Vagina (tissue), 2 donors: Measurements from ENCODE around the gene ZPBP2. TPM values are rescaled to one million over a fixed set of nuclear protein-coding genes. Genes with fewer than 3 reads are reported as not detected.

ENCODE experiments used
- DNase-seq, 2 donors: peaks; one replicate each; pipeline ENCODE4 v3.0.0-alpha.2; 2017; ENCODE audit errors: extremely low spot score in 2 of 2
- H3K27ac ChIP-seq: fragments of 200-600 bp; sonication (generic); one replicate; pipeline ENCODE4 v1.5.1; 2019
- H3K27me3 ChIP-seq: fragments of 200-600 bp; sonication (generic); one replicate; pipeline ENCODE4 v1.5.1; 2019
- H3K36me3 ChIP-seq, 2 donors: fragments of 200-600 bp; sonication (generic); one replicate each; pipeline ENCODE4 v1.5.1; 2017 to 2019
- H3K4me1 ChIP-seq: fragments of 200-600 bp; sonication (generic); one replicate; pipeline ENCODE4 v1.5.1; 2019
- H3K4me3 ChIP-seq, 2 donors: fragments of 200-600 bp; sonication (generic); 1 replicate in 1 of 2; 2 replicates in 1 of 2; pipeline ENCODE4 v1.5.1; 2016 to 2019
- H3K9me3 ChIP-seq: fragments of 200-600 bp; sonication (generic); one replicate; pipeline ENCODE4 v1.5.1; 2019
- POLR2A ChIP-seq, 2 donors: fragments of 450-650 bp; IDR thresholded peaks; one replicate each; pipeline ENCODE4 v1.6.1; 2017; ENCODE audit warnings: antibody characterized with exemption in 2 of 2, mild to moderate bottlenecking in 2 of 2, moderate library complexity in 2 of 2
- POLR2AphosphoS5 ChIP-seq, 2 donors: sonication (generic); formaldehyde crosslinking; IDR thresholded peaks; one replicate each; pipeline ENCODE4 v1.9.0; 2017; ENCODE audit warnings: antibody characterized with exemption in 2 of 2, mild to moderate bottlenecking in 2 of 2, low read depth in 1 of 2; ENCODE audit not compliant: insufficient read depth in 1 of 2
- intact Hi-C: fragments of 100-400 bp; cut with DNase I; formaldehyde crosslinking; loops from one replicate; pipeline ENCODE4 v1.15.1; 2023
- total RNA-seq: library from RNA; depleted of rRNA; stranded (reverse); fragments of >200 nt; gene quantifications from one replicate; pipeline ENCODE4 v1.2.3, GENCODE V29; 2016
- TF ChIP-seq, protein P1 (sequence below), 3 experiments: fragments of 450-650 bp in 2 of 3; fragments of 200-600 bp in 1 of 3; sonication (generic) in 1 of 3; IDR thresholded peaks; one replicate each; pipeline ENCODE4 v1.5.1; 2017 to 2019; ENCODE audit warnings: antibody characterized with exemption in 3 of 3, mild to moderate bottlenecking in 2 of 3, moderate library complexity in 2 of 3

The ZPBP2 gene
- total RNA-seq, 1 donor from 2014 or later = not detected

DNA sequence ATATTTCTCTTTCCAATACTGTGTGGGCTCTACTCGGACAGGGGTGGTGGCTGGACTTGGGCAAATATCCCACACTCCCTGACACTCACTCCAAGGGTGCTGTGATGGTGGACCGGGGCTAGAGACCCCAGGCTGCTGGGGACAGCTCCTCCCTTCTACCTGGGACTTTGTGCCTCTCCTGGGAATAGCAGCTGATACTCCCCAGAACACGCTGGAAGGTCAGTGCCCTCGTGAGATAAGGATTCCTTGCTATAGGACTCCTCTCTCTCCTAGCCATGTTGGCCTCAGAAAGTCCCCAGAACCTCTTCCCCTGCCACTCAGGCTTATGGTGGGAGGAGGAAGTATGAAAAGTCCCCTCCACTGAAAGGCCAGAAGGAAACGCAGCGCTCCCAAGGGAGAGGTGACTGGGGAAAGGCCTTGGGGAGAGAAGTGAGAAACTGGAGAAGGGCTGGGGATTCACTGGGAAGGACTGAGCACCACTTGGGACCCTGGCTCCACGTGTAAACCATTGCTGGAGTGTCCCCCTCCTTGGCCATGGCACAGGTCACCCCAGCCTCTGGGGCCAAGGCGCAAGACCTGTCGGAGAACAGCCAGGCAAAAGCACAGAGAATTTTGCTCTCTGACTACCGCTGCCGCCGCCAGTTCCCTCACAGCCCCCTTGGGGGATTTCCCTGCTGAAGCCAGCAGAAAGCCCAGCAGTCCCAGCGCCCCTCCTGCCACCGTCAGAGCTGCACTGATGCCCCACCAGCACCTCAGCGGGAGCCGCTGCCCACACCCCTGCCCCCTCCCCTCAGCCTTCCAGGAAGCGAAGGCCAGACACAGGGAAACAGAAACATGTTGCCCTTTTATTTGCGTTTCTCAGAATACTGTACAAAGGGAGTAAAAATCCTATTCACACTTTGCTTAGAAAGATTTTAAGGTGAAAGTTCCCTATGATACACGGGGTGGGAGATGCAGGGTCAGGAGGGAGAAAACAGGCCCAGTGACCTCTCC is 52.5 kb downstream of the ZPBP2 start:
- TF ChIP-seq POLR2A (IDR thresholded peaks at IDR 0.05) (no peak), POLR2AphosphoS5 (IDR thresholded peaks at IDR 0.05; ENCODE audit: insufficient read depth in 1 of 2, low read depth in 1 of 2) (no peak)
- TF ChIP-seq, protein P1, sequence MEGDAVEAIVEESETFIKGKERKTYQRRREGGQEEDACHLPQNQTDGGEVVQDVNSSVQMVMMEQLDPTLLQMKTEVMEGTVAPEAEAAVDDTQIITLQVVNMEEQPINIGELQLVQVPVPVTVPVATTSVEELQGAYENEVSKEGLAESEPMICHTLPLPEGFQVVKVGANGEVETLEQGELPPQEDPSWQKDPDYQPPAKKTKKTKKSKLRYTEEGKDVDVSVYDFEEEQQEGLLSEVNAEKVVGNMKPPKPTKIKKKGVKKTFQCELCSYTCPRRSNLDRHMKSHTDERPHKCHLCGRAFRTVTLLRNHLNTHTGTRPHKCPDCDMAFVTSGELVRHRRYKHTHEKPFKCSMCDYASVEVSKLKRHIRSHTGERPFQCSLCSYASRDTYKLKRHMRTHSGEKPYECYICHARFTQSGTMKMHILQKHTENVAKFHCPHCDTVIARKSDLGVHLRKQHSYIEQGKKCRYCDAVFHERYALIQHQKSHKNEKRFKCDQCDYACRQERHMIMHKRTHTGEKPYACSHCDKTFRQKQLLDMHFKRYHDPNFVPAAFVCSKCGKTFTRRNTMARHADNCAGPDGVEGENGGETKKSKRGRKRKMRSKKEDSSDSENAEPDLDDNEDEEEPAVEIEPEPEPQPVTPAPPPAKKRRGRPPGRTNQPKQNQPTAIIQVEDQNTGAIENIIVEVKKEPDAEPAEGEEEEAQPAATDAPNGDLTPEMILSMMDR (IDR thresholded peaks at IDR 0.05) = no peak
- no peaks in the 10 kb centered on the region for H3K9me3 ChIP-seq
- intact Hi-C loops = no loop called here
- peaks cover 13% of the 10 kb centered on the region for H3K4me1 ChIP-seq
- H3K4me3 ChIP-seq = no peak overlapping the region
- H3K27me3 ChIP-seq = no peaks in the 10 kb centered on the region
- H3K27ac ChIP-seq = no peak overlapping the region
- H3K36me3 ChIP-seq = peaks cover 0 to 36% of the 10 kb centered on the region in 2 donors
- DNase-seq = no peak

DNA sequence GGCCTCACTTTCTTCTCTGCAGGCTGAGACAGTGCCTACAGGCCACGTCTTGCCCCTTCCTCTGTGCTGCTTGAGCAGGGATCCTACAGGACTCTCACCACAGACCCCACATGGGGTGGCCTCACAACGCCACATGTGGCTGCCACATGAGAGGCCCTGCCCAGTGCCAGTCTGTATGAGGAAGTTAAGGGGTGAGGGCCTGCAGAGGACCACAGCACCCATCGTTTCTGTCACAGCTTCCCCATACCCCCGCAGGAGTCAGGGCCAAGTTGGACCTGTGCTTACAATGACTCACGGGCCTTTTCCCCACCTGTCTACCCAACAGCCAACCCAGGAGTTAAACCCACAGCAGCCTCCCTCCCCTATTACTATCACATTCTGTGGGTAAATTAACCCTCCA is 53.3 kb downstream of the ZPBP2 start:
- Histone ChIP-seq H3K9me3 (no peaks in the 10 kb centered on the region), H3K4me1 (peaks cover 21% of the 10 kb centered on the region), H3K36me3 (peaks cover 0 to 36% of the 10 kb centered on the region in 2 donors), H3K4me3 (no peak overlapping the region), H3K27ac (no peak overlapping the region), H3K27me3 (no peaks in the 10 kb centered on the region)
- TF ChIP-seq POLR2A (IDR thresholded peaks at IDR 0.05) (no peak), POLR2AphosphoS5 (IDR thresholded peaks at IDR 0.05; ENCODE audit: insufficient read depth in 1 of 2, low read depth in 1 of 2) (no peak)
- TF ChIP-seq, protein P1 (IDR thresholded peaks at IDR 0.05) = no peak
- intact Hi-C loops = no loop called here
- no peak for DNase-seq

DNA sequence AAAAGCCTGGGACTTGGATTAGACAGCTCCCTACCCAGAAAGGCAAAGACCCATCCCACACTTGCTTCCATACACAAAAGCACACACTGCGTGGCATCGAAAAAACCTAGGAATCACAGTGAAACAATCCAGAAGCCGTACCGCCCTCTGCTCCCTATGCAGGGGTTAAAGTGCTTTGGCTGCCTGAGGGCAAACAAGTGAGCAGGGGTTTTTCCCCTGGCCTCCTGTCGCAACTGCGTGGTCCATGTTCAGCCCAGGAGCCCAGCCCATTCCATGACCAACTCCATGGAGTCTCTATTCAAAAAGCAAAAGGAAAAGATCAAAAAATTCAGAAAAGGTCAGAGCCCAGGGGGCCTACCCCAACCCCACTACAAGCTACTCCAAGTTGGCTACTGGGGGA is 54.0 kb downstream of the ZPBP2 start:
- intact Hi-C loops = no loop called here
- Histone ChIP-seq H3K4me3 (no peak overlapping the region), H3K27me3 (no peaks in the 10 kb centered on the region), H3K4me1 (peaks cover 27% of the 10 kb centered on the region), H3K9me3 (no peaks in the 10 kb centered on the region), H3K27ac (no peak overlapping the region), H3K36me3 (peaks cover 0 to 36% of the 10 kb centered on the region in 2 donors)
- TF ChIP-seq POLR2AphosphoS5 (IDR thresholded peaks at IDR 0.05; ENCODE audit: insufficient read depth in 1 of 2, low read depth in 1 of 2) = no peak
- TF ChIP-seq POLR2A (IDR thresholded peaks at IDR 0.05) = no peak
- TF ChIP-seq, protein P1 (IDR thresholded peaks at IDR 0.05) = no peak
- no peak for DNase-seq

DNA sequence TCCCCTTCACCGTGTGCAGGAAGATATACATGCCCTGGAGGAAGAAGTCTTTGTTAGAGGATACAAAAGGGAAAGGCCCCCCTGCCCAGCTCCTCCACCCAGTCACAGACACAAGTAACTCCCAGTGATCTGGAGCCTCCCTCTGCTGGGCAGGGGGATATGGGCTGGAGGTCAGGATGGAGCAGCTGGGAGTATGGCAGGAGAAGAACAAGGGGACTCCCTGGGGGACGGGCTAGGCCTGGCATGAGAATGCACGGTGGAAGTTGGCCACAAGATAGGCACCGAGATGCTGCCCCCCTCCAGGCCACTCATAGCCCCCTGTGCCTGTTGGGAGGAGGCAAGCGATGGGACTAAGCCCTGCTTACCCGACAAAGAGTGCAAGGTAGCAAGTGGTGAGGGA is 55.2 kb downstream of the ZPBP2 start:
- no peaks in the 10 kb centered on the region for H3K27me3 ChIP-seq
- intact Hi-C loops = no loop called here
- peaks cover 33% of the 10 kb centered on the region for H3K4me1 ChIP-seq
- DNase-seq = no peak
- no peak for TF ChIP-seq POLR2AphosphoS5 (IDR thresholded peaks at IDR 0.05; ENCODE audit: insufficient read depth in 1 of 2, low read depth in 1 of 2)
- TF ChIP-seq, protein P1 (IDR thresholded peaks at IDR 0.05) = no peak
- TF ChIP-seq POLR2A (IDR thresholded peaks at IDR 0.05) = no peak
- H3K36me3 ChIP-seq = peaks cover 0 to 36% of the 10 kb centered on the region in 2 donors
- H3K4me3 ChIP-seq = no peak overlapping the region
- no peak overlapping the region for H3K27ac ChIP-seq
- H3K9me3 ChIP-seq = no peaks in the 10 kb centered on the region
